HepG2 (cell line): ENCODE measurements around the gene C1orf94.

Experiments used
- EP300 ChIP-seq, 3 experiments: sonication (generic) in 1 of 3; formaldehyde crosslinking in 1 of 3; IDR thresholded peaks; 2 replicates each; pipeline versions ENCODE4 v1.5.1 to v1.6.1; 2011 to 2020; ENCODE audit warnings: low read depth in 2 of 3, low read length in 2 of 3, borderline replicate concordance in 1 of 3, improper control_type of control experiment in 1 of 3, mild to moderate bottlenecking in 1 of 3, missing genetic modification reagents in 1 of 3, moderate library complexity in 1 of 3
- RBAK ChIP-seq: sonication (generic); formaldehyde crosslinking; IDR thresholded peaks from 2 replicates; pipeline ENCODE4 v1.5.1; 2020; ENCODE audit warnings: mild to moderate bottlenecking, missing genetic modification reagents

GRCh38 chr1:34163792-34164731, 12.6 kb upstream of the C1orf94 start:
- no peak for TF ChIP-seq RBAK (CRISPR knock-in tag)
- no peak for TF ChIP-seq EP300 (IDR thresholded peaks at IDR 0.05; ENCODE audit: low read depth in 2 of 2, low read length in 2 of 2)
- TF ChIP-seq EP300 (CRISPR knock-in tag; IDR thresholded peaks at IDR 0.05; ENCODE audit: borderline replicate concordance) = no peak
